Effector memory CD4-positive, alpha-beta T cell (primary cell): ENCODE measurements around the gene SETD4.

Experiments used
- DNase-seq, 3 donors: peaks; one replicate each; pipeline ENCODE4 v3.0.0-alpha.2; 2020
- H3K27ac ChIP-seq: 2 replicates; pipeline ENCODE4 v1.7.0; 2013; ENCODE audit warnings: mild to moderate bottlenecking, low read length, moderate library complexity; ENCODE audit not compliant: insufficient read depth, poor library complexity, severe bottlenecking
- H3K27me3 ChIP-seq: replicated peaks from 2 replicates; pipeline ENCODE4 v1.7.0; 2013; ENCODE audit warnings: mild to moderate bottlenecking, low read length; ENCODE audit not compliant: insufficient read depth, control insufficient read depth, poor library complexity, severe bottlenecking
- H3K36me3 ChIP-seq: 2 replicates; pipeline ENCODE4 v1.7.0; 2013; ENCODE audit warnings: mild to moderate bottlenecking, low read length, moderate library complexity; ENCODE audit not compliant: control insufficient read depth, insufficient read depth
- H3K4me1 ChIP-seq: 2 replicates; pipeline ENCODE4 v1.7.0; 2013; ENCODE audit warnings: low read length, mild to moderate bottlenecking; ENCODE audit not compliant: control insufficient read depth, insufficient read depth, poor library complexity, severe bottlenecking
- H3K4me3 ChIP-seq: 2 replicates; pipeline ENCODE4 v1.7.0; 2013; ENCODE audit warnings: low read length, low read depth, mild to moderate bottlenecking; ENCODE audit not compliant: insufficient read depth, poor library complexity, severe bottlenecking
- H3K9me3 ChIP-seq: 2 replicates; pipeline ENCODE4 v1.7.0; 2013; ENCODE audit warnings: mild to moderate bottlenecking, low read length, moderate library complexity; ENCODE audit not compliant: control insufficient read depth

Gene SETD4

DNA sequence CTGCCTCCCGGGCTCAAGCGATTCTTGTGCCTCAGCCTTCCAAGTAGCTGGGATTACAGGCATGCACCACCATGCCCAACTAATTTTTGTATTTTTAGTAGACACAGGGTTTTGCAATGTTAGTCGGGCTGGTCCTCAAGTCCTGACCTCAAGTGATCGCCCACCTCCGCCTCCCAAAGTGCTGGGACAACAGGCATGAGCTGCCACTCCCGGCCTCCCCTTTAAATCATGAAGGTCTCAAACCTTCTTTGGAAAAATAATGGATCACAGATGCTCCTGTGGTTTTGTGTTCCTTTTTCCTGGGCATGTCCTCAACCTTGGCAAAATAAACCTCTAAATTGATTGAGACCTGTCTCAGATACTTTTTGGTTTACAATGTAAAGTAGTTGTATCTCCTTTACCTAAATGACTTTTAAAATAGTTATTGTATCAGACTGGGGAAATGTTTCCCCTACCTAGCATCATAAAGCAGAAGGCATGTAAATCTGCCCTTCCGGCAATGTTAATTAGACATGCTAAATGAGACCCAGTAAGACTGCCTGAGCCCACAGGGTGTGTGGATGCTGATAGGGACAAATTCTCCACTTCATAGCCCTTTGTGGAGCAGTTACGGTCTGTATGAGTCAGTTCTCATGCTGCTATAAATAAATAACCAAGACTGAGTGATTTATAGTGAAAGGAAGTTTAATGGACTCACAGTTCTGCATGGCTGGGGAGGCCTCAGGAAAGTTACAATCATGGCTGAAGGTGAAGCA is 37.3 kb upstream of the SETD4 start:
- DNase-seq: no peak

DNA sequence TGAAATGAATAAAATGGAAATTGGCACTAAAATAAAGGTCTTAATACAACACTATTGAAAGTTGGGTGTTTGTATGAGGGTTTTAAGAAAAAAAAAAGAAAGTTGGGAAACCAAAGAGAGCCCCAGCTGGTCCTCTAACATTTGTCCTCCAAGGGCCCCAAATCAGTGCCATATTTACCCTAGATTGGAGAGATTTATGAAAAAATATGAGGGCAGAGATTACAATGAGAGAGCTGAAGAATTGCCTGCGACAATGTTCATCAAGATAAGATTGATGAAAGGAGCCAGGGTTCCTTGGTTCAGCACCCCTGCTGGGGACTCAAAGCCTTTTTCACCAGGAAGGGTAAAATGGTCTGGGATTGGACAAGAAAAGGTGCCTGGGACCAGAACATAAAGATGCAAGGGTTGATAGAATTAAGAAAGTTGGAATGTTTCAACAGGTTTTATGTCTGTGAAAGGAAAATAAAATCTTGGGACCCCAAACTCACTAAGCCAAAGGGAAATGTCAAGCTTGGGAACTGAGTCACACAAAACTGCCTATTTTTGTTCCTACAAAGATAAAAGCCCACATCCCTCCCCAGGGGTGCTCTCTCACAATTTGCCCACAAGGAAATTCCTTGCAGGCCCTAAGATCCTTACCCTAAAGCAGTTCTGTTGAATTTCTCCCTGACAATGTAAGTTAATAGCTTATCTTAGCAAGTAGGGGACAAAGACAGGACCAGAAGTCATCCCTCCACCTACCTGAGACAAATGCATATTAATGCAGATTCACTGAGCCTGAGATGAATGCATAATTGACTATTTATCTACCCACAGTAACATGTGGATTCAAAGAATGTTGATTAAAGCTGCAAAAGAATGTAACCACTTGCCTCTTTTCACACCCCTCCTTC is 36.3 kb upstream of the SETD4 start:
- Histone ChIP-seq H3K36me3 (no peaks in the 10 kb centered on the region), H3K4me3 (no peak overlapping the region), H3K4me1 (no peaks in the 10 kb centered on the region), H3K27ac (no peak overlapping the region), H3K9me3 (peaks cover 12% of the 10 kb centered on the region), H3K27me3 (no peaks in the 10 kb centered on the region)
- no peak for DNase-seq

More for the DNA sequence above, 37.3 kb upstream of the SETD4 start:
- H3K27me3 ChIP-seq: no peaks in the 10 kb centered on the region
- no peak overlapping the region for H3K4me3 ChIP-seq
- no peaks in the 10 kb centered on the region for H3K36me3 ChIP-seq
- H3K27ac ChIP-seq: no peak overlapping the region
- peaks cover 11% of the 10 kb centered on the region for H3K9me3 ChIP-seq
- H3K4me1 ChIP-seq: no peaks in the 10 kb centered on the region

DNA sequence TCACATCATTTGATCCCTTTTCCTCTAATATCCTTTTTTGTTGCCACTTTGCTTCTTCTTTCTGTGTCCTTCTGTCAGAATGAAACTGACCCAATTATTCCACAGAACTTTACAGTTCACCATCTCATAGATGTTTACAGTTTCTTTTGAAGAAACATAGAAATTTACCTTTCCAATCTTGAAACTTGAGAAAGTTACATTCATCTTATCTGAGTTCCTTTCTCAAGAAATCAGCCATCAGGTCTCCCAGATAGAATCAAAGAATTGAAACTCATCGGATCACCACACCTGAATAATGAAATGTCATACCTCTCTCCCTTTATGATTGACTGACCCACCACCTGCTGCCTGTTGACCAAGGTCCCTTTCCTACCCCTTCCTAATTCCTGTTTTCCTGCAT is 33.2 kb upstream of the SETD4 start:
- DNase-seq: no peak
- Histone ChIP-seq H3K9me3 (peaks cover 12% of the 10 kb centered on the region), H3K27ac (no peak overlapping the region), H3K36me3 (no peaks in the 10 kb centered on the region), H3K4me1 (no peaks in the 10 kb centered on the region), H3K27me3 (no peaks in the 10 kb centered on the region), H3K4me3 (no peak overlapping the region)

- DNase-seq: no peak
- no peak overlapping the region for H3K4me3 ChIP-seq
- H3K9me3 ChIP-seq: peaks cover 12% of the 10 kb centered on the region
- H3K36me3 ChIP-seq: no peaks in the 10 kb centered on the region
- H3K27me3 ChIP-seq: no peaks in the 10 kb centered on the region
- no peak overlapping the region for H3K27ac ChIP-seq
- H3K4me1 ChIP-seq: no peaks in the 10 kb centered on the region
Observed at GRCh38 chr21:36092681-36093080, 32.4 kb upstream of the SETD4 start.

- no peak overlapping the region for H3K27ac ChIP-seq
- no peaks in the 10 kb centered on the region for H3K36me3 ChIP-seq
- H3K9me3 ChIP-seq: peaks cover 12% of the 10 kb centered on the region
- DNase-seq: no peak
- no peaks in the 10 kb centered on the region for H3K27me3 ChIP-seq
- H3K4me1 ChIP-seq: no peaks in the 10 kb centered on the region
- no peak overlapping the region for H3K4me3 ChIP-seq
Observed at GRCh38 chr21:36089946-36090345, 29.6 kb upstream of the SETD4 start.

GRCh38 chr21:36087362-36088138 is 27.2 kb upstream of the SETD4 start:
- peaks cover under 1% of the 10 kb centered on the region for H3K9me3 ChIP-seq
- no peak overlapping the region for H3K27ac ChIP-seq
- H3K4me3 ChIP-seq: no peak overlapping the region
- H3K27me3 ChIP-seq: no peaks in the 10 kb centered on the region
- H3K36me3 ChIP-seq: no peaks in the 10 kb centered on the region
- no peak for DNase-seq
- H3K4me1 ChIP-seq: no peaks in the 10 kb centered on the region

DNA sequence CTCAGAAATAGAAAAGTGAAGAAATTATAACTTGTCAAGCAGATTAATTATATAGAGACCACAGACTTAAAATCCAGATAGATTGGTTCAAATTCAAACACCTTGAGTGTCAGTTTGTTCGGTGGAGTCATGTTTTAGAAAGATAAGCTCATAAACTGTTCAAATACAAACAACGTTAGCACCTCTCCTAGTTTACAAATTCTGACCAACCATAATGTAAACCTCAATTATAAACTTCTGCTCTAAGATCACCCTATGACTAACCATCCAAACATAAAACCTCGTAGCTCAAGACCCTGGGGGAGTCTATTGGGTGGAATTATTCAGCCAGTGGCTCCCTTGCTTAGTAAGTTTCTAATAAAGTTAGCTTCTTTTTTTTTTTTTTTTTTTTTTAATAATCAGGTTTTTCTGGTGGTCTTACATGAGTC is 21.9 kb upstream of the SETD4 start:
- H3K27ac ChIP-seq: no peak overlapping the region
- no peaks in the 10 kb centered on the region for H3K36me3 ChIP-seq
- H3K27me3 ChIP-seq: no peaks in the 10 kb centered on the region
- no peaks in the 10 kb centered on the region for H3K4me1 ChIP-seq
- no peak for DNase-seq
- H3K4me3 ChIP-seq: no peak overlapping the region
- H3K9me3 ChIP-seq: no peaks in the 10 kb centered on the region

- Histone ChIP-seq H3K4me3 (no peak overlapping the region), H3K27me3 (no peaks in the 10 kb centered on the region), H3K4me1 (no peaks in the 10 kb centered on the region), H3K27ac (no peak overlapping the region), H3K36me3 (no peaks in the 10 kb centered on the region), H3K9me3 (no peaks in the 10 kb centered on the region)
- DNase-seq: no peak
Observed at GRCh38 chr21:36080386-36080785, 20.1 kb upstream of the SETD4 start.

GRCh38 chr21:36079671-36080070 is 19.3 kb upstream of the SETD4 start:
- no peak overlapping the region for H3K4me3 ChIP-seq
- no peak overlapping the region for H3K27ac ChIP-seq
- no peaks in the 10 kb centered on the region for H3K9me3 ChIP-seq
- DNase-seq: no peak
- H3K4me1 ChIP-seq: no peaks in the 10 kb centered on the region
- no peaks in the 10 kb centered on the region for H3K36me3 ChIP-seq
- H3K27me3 ChIP-seq: no peaks in the 10 kb centered on the region
